ENCODE results near the gene MYO7A.
A peak's percentile ranks its signal among the peaks of the same experiment; 100 is the strongest.

MYO7A gene

DNA sequence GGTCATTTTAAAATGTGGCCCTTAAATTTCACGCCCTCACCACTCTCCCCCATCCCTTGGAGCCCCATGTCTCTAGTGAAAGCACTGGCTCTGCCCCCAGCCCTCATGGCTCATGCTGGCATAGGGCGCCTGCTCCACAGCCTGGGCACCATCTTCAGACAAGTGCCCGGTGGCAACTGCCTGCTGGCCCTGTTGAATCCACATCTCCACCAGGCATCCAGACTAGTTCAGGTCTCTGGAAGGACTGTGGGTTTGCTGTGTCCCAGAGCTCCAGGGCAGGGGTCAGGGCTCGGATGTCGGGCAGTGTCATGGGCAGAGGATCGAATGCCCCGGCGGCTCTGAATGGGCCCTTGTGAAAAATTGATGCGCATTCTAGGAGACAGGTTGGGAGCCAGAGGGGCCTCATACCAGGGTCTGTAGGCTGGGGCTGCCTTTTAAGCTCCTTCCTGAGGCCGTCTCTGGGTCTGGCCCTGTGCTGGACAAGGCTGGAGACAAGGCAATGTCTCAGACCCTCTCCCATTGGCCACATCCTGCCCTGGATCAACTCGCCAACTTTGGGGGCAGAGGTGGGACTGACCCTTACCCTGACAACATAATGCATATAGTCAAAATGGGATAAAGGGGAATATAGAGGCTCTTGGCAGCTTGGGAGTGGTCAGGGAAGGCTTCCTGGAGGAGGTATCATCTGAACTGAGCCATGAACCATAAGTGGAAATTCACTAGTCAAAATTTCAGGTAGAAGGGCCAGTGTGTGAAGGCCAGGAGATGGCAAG, 1.2 kb downstream of the MYO7A start:
- DNase-seq: no peak

DNA sequence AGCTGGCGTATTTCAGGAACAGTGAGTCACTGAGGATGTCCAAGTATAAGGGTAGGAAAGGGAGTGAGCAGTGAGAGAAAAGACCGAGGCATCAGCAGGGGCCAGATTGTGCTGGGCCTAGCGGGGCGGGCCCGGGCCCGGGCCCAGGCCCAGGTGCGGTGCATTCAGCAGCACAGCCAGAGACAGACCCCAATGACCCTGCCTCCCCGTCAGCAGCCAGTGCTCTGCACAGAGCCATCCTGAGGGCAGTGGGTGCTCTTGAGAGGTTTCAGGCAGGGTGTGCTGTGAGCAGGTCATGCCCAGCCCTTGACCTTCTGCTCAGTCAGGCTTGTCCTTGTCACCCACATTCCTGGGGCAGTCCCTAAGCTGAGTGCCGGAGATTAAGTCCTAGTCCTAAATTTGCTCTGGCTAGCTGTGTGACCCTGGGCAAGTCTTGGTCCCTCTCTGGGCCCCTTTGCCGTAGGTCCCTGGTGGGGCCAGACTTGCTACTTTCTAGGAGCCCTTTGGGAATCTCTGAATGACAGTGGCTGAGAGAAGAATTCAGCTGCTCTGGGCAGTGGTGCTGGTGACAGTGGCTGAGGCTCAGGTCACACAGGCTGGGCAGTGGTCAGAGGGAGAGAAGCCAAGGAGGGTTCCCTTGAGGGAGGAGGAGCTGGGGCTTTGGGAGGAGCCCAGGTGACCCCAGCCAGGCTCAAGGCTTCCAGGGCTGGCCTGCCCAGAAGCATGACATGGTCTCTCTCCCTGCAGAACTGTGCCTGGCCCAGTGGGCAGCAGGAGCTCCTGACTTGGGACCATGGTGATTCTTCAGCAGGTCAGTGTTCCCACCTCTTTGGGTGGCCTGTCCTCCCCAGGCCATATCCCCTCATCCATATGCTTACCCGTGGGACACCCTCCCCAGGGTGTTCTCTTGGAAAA, 2.1 kb downstream of the MYO7A start:
- no peak for DNase-seq

DNA sequence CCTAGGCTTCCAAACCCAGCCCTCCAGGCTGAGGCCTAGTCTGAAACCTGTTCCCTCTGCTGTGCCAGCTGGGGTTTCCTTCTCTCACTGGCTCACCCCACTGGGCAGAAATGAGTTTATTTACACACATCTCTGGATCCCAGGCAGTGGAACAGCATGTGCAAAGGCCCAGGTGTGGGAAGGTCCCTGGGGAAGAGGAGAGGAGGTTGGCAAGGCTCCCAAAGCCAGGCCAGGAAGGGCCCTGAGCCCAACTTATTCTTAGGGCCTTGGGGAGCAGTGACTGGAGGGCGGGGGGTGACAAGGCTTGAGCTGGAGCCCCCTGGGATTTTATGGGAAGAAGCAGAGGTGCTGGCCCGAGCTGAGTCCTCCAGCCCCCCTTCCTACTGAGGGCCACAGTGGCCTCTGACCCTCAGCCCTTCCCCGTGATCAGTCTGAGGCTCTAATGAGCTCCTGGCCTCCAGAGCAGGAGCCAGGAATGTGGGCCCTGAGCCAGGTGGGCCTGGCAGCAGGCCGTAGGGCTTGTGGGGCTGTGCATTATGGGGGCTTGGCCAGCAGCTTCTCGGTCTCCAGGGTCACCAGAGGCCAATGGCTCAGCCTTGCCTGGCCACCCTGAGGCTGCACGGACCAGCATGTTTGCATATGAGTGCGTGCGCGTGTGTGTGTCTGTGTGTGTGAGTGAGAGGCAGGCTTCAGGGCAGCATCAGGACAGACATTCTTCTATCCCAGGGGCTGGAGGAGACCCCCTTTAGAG, 2.9 kb downstream of the MYO7A start:
- no peak for DNase-seq

DNA sequence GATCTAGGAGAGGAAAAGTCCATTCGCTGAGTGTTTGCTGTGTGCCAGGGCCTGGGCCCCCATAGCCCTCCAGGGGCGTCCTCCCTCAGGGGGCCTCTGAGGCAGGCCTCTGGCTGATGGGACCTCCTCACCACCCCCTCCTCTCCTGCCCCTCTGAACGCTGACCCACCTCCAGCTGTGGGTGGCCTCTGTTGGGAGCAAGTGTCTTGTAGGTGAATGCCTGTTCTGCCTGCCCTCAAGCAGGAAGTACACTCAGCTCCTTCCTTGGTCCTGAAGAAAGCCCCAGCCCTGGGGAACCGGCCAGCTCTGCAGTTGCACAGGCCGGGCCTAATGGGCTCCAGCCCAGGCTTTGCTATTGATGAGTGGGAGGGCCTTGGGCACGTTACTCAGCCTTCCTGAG, 3.5 kb downstream of the MYO7A start:
- no peak for DNase-seq

DNA sequence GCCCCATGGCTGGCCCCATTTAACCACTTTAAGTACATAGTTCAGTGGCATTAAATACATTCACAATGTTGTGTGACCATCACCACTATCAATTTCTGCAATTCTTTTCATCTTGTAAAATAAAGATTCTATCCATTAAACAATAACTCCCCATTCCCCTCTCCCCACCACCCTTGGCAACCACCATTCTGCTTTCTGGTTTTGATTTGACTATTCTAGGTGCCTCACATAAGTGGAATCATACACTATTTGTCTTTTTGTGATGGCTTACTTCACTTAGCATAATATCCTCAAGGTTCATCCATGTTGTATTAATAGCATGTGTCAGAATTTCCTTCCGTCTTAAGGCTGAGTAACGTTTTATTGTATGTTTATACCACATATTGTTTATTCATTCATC, 7.0 kb downstream of the MYO7A start:
- no peak for DNase-seq

DNA sequence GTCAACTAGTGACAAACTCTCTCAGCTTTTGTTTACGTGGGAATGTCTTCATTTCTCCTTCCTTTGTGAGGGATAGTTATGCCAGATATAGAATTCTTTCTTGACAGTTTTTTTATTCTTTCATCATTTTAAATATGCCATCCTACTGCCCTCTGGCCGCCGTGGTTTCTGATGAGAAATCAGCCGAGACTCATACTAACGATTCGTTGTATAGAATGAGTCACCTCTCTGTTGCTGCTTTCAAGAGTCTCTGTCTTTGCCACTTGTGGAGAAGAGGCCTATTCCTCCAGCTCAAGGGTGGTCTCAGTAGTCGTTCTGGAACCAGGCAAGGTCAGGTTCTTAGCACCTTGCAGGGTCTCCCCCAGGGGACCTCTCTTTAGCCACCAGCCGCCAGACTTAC, 8.0 kb downstream of the MYO7A start:
- DNase-seq: no peak

DNA sequence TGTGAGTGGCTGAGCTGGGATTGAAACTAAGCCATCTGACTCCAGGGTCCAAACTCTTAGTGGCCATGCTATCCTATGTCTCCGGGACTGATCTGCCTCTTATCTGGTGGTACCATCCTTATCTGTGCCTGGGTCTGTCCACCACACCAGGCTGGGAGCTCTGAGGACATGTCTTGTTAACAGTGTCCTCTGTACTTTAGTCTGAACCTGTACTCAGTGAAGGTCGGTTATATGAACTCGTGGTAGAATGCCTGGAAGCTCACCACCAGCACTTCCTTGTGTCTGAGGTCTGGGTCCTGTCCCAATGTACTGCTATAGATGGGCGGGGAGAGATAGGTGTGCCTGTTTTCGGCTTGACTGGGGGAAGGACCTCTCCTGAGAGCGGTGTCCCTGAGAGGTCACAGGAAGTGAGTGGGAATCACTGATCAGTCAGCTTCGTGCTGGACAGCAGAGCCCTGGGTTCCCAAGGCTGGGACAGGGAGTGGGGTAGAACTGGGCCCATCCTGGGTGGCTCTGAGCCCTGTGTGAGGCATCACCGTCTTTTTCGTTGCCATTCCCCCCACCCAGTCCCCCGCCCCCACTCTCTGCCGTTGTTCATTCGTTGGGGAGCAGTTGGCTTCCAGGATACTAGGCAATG, 8.9 kb downstream of the MYO7A start:
- no peak for DNase-seq

DNA sequence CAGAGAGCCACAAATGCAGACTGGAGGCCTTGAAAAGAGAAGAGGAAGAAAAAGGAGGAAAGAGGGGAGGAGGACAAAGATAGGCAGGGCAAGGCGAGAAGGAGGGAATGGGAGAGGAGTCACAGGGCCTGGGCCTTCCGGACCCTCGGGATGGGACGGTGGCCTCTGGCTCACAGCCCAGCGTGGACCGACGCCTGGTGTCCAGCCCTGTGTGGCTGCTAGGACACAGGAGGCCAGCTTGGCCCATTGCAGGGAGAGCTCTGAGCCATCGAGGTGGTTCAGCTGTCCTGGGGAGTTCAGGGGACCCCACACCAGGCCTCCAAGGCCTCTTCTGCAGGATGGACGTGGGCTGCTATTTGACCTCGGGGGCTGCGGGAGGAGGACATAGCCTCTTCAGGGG, 9.4 kb downstream of the MYO7A start:
- no peak for DNase-seq

DNA sequence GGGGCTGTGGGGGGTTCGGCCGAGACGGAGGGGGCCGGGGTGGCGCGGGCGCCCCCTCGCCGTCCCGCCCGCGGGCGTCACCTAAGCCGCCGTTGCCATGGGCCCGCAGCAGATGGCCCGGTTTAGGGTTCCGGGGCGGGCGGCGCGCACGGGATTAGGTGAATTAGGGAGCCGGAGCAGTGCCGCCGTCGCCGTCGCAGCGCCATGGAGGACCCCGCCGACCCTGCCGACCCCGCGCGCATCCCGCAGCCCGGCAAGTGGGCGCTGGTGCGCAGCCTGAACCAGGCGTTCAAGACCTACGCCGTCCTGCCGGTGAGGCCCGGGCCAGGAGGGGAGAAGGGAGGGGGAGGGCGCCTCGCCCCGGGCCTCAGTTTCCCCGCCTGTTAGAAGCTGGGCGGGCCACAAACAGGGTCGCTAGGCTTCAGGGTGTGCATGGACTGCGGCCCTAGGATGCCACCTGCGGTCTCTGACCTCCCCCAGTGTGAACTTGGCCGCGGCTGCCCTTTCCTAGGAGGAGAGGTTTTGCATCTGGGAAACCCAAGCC, 10.1 kb downstream of the MYO7A start:
- no peak for DNase-seq

DNA sequence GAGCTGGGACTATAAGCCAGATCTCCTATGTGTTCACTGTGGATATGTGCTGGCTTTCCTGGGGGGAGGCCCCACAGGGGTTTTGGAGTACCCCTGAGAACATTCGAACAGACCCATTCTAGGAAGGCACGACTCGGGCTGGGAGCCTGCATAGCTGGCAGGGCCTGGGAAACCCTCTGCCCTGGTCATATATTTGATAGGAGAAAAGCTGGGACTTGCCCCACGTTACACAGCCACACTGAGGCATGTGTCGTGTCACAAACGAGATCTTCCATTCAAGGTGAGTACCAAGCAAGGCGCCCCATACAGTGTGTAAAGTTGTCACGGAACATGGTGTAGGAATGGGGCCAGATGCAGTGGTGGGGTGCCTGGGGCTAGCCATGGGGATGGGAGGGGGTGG, 11.2 kb downstream of the MYO7A start:
- DNase-seq: no peak

DNA sequence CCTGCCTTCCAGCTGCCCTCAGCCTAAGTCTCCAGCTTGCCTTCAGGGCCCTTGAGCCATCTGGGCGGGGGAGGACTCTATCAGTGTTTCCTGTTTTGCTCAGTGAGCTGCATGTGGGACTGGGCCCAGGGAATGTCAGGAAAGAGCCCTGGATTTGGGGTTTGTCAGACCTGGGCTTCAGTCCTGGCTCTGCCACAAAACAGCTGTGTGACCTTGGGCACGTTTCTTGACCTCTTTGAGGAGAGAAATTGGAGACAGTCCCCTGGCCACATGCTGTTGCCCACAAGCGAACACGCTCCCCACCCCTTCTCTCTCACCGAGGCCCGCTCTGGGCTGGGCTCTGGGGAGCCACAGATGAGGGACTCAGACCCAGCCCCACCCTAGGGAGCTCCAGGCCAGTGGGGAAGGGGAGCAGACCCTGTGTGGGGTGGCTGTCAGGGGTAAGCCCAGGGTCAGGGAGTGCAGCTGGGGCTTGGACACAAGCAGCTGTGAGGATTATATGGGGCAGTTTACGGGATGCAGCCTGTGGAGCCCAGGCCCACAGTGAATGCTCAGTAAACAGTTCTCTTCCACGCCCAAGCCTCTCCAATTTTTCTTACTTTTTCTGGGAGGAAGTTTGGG, 12.3 kb downstream of the MYO7A start:
- DNase-seq: no peak

DNA sequence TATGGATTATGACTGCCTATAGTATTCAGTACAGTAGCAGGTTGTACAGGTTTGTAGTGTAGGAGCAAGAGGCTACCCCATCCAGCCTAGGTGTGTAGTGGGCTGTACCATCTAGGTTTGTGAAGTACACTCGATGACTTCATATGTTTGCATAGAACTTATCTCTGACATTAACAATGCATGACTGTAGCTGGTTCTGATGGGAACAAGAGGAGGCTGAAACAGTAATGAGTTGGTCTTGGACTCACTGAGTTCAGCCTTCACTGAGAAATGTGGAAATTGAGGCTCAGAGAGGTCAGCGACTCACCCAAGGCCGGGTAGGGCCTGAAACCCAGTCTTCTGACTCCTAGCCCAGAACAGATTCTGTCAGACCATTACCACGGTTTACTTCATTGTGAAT, 13.0 kb downstream of the MYO7A start:
- no peak for DNase-seq

DNA sequence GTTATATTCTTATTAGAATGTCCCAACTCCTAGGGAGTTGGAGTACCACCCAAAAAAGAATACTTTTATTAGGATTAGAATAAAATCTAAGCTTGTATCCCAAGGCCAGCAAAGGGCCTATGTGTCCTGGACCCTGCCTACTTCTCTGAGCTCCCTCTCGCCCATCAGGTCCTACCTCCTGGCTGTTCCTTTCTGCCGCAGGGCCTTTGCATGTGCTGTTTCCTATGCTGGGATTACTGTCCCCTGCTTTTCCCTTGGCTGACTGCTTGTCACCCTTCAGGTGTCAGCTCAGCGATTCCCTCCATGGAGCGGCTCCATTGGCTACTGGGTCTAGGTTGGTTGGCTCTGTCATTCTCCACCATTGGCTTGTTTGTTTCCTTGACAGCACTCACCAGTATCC, 13.4 kb downstream of the MYO7A start:
- DNase-seq: no peak

DNA sequence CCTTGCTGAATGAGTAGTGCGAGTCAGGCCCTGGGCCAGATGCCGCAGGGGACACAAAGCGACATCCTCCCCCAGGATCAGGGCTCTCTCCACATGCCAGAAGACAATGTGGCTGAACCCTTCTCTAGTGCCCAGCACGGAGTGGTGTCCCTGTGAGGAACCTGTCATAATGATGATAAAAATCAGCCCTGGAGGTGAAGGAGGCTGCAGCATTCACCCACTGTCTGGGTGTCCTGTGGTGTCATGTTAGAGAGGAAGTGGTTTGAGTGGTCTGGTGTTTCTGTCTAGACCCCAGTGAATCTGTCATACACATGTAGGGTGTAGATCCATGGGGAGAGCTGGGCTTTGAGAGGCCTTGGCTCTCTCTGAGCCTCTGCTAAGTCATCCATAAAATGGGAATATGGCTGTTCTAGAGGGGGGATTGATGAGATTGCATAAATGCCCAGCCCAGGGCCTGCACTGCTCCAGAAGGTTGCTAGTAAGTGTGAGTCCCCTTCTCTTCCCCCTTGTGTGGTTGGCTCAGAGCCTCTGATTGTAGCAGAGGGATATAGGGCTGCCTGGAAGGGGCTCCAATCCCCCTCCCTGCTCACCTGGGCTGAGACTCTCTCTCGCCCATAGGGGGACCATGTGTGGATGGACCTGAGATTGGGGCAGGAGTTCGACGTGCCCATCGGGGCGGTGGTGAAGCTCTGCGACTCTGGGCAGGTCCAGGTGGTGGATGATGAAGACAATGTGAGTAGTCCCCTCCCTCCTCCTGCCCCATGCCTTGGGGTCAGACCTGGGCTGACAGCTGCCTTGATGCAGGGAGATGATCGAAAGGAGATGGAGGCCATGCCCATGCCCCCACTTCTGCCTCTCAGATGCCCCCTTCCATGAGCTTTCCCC, 14.3 kb downstream of the MYO7A start:
- peak; percentile 8 for DNase-seq

DNA sequence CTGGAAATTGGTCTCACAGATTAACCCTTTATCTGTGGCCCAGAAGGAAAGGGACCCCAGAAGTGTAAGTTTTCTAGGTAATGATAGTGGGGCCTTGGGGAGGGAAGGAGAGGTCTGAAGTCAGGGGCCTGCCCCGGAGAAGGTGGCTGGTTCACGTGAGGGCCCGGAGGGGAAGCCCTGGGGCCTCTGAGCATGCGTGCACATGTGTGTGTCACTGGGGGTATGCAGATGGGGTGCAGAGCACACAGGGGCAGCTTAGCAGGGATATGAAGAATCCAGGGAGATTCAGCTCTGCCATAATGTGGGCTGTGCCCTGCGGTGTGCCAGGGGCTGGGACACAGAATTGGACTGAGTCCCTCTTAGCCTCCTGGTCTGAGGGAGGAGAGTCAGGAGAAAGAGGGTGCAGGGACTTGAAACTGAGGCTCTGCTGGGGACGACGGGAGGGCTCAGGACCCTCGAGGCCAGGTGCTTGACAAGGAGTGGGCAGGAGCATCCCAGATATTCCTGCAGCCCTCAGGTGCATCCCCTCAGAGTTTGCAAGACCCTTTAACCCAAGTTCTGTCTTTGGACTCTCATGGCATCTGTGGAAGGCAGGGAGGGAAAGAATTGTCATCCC, 15.5 kb downstream of the MYO7A start:
- DNase-seq: no peak

DNA sequence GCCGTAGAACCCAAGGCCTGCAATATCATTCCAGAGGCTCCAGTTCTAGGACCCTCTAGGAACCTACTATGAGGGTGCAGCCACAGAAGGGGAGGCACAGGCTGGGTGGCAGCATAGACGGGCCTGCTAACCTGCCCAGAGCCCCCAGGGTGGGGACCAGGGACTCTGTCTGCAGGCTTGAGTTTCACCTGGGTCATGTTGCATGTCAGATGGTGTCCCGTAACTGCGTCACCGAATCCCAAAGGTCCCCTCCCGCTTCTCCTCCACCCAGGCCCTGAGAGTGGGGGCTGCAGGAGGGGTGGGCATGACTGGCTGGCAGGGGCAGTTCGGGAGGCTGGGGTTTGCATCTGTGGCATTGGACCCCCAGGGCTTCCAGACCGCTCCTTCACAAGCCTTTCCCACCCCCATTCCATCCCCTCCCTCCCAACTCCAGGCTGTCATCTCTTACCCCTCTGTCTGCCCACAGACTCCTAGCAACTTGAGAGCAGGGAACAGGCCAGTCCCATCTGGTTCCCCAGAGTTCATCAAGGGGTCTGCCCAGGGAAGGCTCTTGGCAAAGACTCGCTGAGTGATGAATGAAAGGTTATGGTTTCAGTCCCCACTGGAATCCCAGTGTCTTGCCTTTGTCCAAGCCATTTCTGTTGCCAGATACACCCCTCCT, 16.3 kb downstream of the MYO7A start:
- DNase-seq: no peak

DNA sequence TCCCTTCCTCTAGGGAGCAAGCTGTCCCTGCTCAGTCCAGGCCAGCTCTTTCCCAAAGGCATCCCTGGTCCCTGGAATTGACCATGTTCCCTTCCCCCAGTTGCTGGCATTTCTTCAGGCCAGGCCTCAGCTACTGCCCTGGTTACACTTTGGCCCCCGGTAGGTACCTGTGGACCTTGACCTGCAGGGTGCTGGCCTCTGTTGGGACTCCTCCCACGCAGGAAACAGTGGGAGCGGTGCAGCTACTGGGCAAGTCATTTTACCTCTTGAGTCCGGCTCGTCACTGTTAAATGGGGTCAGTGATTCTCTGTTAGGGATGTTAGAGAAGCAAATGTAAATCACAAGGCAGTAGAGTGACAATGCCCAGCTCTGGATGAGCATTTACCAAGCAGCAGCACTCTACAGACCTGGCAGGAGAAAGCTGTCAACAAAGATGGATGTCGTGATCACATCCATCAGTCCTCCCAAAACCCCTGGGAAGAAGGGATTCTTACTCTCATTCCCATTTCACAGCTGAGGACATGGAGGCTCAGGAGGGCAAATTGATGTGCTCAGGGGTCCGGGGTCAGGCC, 16.9 kb downstream of the MYO7A start:
- DNase-seq: no peak

DNA sequence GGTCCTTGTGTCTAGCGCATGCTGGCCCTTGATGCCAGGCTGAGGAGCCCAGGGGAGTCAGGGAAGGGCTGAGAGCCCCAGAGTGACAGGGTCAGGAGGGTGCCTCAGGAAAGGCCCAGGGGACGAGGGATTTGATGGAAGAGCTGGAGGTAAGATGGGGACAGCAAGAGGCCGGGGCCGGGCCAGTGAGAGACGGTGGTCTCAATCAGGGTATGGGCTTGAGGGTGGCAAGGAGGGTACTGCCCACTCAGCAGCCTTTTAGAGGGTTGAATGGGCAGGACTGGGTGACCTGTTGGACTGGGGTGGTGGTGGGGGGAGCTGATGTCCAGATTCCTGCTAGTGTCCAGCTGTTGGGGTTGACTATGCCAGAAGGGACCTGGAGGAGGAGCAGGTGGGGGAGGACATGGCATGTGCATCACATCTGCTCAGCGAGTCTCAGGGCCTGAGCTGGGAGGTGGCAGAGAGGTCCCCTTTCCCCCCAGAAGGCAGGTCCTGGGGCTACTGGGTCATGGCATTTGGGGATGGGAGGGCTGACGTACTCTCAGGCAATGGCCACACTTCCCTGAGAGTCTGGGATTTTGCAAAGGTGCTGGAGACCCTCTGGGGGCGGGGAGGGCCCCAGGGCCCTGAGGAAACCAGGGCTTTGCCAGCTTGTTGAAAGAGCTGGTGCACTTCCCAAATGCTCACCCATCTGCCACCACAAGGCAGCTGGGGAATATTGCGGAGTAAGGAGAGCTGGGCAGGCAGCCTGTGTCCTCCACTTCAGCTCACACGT, 18.4 kb downstream of the MYO7A start:
- no peak for DNase-seq

DNA sequence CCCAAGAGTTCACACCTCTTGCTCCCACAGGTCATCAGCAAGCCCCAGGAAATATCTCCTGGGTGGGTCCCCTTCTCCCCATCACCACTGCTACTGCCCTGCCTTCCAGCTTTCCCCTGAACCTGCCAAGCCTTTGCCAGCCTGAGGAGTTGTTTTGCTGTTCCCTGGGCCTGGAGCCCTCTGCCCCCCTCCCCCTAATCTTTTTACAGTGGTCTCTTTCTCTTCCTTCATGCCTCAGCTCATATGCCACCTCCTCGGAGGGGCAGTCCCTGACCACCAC, 18.9 kb downstream of the MYO7A start:
- DNase-seq: no peak

All from CD4-positive, alpha-beta T cell treated with Interleukin-4 for 4 hours (primary cell).